ENCODE results near the gene GRM8.
"Not testable (repeated sequence)": the region's sequence is repeated elsewhere in the genome, so short reads cannot be mapped to it uniquely, and the experiment has no call there.

GRM8 gene

DNA sequence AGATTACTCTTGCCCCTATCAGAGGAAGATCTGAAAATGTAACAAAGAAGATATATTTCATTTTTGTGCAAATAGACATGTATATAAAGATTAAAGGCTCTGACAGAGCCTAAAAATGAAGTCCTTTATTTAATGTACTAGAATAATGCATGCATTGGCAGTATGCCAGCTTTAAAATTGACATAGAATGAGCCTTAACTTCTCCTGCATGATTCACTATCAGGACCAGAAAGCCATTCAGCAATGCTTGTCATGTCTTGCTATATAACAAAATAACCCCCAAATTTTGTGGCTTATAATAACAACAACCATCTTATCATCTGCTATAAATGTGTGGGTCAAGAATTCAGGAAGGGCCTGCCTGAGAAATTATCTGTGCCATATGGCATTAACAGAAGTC, 411.9 kb downstream of the GRM8 start:
- TF ChIP-seq, protein P1, sequence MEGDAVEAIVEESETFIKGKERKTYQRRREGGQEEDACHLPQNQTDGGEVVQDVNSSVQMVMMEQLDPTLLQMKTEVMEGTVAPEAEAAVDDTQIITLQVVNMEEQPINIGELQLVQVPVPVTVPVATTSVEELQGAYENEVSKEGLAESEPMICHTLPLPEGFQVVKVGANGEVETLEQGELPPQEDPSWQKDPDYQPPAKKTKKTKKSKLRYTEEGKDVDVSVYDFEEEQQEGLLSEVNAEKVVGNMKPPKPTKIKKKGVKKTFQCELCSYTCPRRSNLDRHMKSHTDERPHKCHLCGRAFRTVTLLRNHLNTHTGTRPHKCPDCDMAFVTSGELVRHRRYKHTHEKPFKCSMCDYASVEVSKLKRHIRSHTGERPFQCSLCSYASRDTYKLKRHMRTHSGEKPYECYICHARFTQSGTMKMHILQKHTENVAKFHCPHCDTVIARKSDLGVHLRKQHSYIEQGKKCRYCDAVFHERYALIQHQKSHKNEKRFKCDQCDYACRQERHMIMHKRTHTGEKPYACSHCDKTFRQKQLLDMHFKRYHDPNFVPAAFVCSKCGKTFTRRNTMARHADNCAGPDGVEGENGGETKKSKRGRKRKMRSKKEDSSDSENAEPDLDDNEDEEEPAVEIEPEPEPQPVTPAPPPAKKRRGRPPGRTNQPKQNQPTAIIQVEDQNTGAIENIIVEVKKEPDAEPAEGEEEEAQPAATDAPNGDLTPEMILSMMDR (IDR thresholded peaks at IDR 0.05; ENCODE audit: low read depth, low read length) = no peak
- no peak overlapping the region for H3K4me3 ChIP-seq (replicated peaks in 1 of 2; ENCODE audit: low read depth in 2 of 2, low read length in 2 of 2)
- no peak for DNase-seq (ENCODE audit: low read depth in 2 of 2)

DNA sequence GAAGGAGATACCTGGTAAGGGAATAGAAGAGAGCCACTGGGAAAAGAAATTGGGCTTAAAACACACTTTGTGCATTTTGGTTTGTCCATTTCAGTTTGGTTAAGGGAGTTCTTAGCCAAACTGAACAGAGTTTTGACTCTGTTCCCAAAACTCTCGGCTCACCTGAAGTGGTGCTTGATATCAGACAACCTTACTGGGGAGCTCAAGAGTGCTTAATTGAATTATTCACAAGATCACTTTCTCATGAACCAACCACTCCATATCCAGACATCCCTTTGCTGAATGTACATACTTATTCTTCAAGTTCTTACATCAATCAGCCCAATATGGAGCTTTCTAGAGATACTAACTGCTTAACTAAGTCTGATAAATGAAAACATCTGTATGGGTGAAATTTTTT, 413.1 kb downstream of the GRM8 start:
- DNase-seq (ENCODE audit: low read depth in 2 of 2) = no peak
- H3K4me3 ChIP-seq (replicated peaks in 1 of 2; ENCODE audit: low read depth in 2 of 2, low read length in 2 of 2) = no peak overlapping the region
- TF ChIP-seq, protein P1 (IDR thresholded peaks at IDR 0.05; ENCODE audit: low read depth, low read length) = no peak

DNA sequence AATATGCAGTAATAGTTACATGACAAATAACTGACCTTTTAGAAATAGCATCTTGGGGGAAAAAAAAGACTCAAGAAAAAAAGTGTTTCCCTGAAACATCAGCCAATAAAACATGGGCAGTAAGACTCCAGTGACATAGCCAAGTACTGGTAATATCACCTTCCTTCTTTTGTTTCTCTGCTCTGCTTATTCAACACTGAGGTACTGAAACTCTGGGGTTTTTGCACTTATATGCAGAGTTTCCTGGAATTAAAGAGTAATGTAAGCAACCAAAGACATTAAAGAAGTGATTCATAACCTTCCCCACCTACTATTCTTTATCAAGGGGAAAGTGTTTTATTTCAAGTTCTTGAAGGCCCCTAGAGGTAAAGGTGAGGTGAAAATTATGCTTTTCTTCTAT, 414.5 kb downstream of the GRM8 start:
- TF ChIP-seq, protein P1 (IDR thresholded peaks at IDR 0.05; ENCODE audit: low read depth, low read length) = no peak

DNA sequence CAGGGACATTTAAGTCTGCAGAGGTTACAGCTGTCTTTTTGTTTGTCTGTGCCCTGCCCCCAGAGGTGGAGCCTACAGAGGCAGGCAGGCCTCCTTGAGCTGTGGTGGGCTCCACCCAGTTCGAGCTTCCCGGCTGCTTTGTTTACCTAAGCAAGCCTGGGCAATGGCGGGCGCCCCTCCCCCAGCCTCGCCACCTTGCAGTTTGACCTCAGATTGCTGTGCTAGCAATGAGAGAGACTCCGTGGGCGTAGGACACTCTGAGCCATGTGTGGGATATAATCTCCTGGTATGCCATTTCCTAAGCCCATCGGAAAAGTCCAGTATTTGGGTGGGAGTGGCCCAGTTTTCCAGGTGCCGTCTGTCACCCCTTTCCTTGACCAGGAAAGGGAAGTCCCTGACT, 421.5 kb downstream of the GRM8 start:
- not testable (repeated sequence) for DNase-seq (ENCODE audit: low read depth in 2 of 2); H3K4me3 ChIP-seq (replicated peaks in 1 of 2; ENCODE audit: low read depth in 2 of 2, low read length in 2 of 2)

More for the DNA sequence above, 414.5 kb downstream of the GRM8 start:
- H3K4me3 ChIP-seq (replicated peaks in 1 of 2; ENCODE audit: low read depth in 2 of 2, low read length in 2 of 2) = no peak overlapping the region
- DNase-seq (ENCODE audit: low read depth in 2 of 2) = no peak

DNA sequence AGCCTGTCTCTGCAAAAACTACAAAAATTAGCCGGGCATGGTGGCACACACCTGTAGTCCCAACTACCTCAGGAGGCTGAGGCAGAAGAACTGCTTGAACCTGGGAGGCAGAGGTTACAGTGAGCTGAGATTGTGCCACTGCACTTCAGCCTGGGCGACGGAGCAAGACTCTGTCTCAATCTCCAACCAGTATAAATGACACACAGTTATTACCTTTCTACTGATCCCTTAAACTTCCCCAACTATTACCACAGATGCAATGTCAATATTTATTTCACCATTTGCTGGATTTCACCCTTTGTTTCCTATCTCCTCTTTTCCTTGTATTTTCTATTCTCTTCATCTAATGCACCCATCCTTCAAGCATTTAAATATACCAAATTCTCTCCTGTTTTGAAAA, 431.8 kb downstream of the GRM8 start:
- DNase-seq (ENCODE audit: low read depth in 2 of 2) = no peak
- TF ChIP-seq, protein P1 (IDR thresholded peaks at IDR 0.05; ENCODE audit: low read depth, low read length) = no peak
- H3K4me3 ChIP-seq (replicated peaks in 1 of 2; ENCODE audit: low read depth in 2 of 2, low read length in 2 of 2) = no peak overlapping the region

DNA sequence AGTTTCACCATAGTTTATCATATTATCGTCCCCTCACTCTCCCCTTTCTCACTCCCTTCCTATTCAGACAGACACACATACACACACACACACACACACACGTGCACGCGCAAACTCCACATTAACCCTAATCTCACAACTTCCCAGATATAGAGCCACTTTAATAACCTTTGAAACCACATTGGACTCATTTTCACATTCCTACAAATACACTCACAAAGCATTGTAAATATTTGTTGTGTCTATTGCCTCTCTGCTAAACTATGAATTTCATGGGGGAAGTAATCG, 433.6 kb downstream of the GRM8 start:
- H3K4me3 ChIP-seq (replicated peaks in 1 of 2; ENCODE audit: low read depth in 2 of 2, low read length in 2 of 2) = no peak overlapping the region
- TF ChIP-seq, protein P1 (IDR thresholded peaks at IDR 0.05; ENCODE audit: low read depth, low read length) = no peak
- DNase-seq (ENCODE audit: low read depth in 2 of 2) = no peak

DNA sequence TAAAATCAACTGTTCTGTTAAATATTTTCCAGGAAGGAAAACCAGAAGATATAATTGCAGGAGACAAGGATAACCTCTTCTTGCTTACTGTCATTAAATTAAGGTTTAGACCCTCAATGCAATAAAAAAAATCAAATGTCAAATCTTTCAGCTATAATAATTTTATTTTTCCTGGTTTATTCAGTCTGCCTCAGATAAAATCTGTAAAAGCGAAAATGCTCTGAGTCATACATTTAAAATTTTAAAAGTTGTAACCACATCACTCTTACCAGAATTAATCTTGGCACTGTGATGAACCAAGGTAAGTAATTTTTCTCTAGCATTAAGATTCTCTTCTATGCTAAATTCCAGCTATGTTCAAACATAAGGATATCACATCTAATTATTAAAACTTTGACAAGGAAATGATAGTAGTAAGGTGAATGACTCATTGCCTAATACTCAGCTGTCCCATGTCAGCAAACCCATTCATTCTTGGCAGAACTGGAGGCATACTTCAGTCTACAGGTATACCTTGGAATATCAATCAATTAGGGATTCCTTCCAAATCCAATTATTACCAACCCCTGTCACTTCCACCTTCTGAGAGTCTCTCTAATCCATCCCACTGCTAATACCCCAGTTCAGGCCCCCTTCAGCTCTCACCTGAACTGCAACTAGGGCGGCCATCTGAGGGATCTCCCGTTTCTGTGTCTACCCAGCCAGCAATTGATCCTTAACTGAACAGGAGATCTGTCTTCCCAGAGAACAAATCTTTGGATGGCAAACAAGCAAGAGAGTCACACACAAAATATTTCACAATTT, 434.1 kb downstream of the GRM8 start:
- no peak for DNase-seq (ENCODE audit: low read depth in 2 of 2)
- TF ChIP-seq, protein P1 (IDR thresholded peaks at IDR 0.05; ENCODE audit: low read depth, low read length) = no peak
- no peak overlapping the region for H3K4me3 ChIP-seq (replicated peaks in 1 of 2; ENCODE audit: low read depth in 2 of 2, low read length in 2 of 2)

All from cardiac fibroblast (primary cell).